A549 (cell line): ENCODE data around the gene ANKRD63. TPM values are rescaled to one million over a fixed set of nuclear protein-coding genes. Genes with fewer than 3 reads are reported as not detected.

ENCODE experiments used
- ATAC-seq, 2 experiments: fragments of 200-7000 bp in 1 of 2; fragments of >200 bp in 1 of 2; cut with Nextera tagmentation in 1 of 2; cut with Tn5 transposase in 1 of 2; 3 replicates each; pipeline versions ENCODE4 v1.8.0 to v1.9.1; 2018 to 2020; ENCODE audit warnings: mild to moderate bottlenecking in 1 of 2, moderate library complexity in 1 of 2
- CTCF ChIA-PET: fragments of 300-600 bp; sonication (Branson Sonifier 250); formaldehyde crosslinking; extraction: SDS; loops from one replicate; lab custom pipeline; 2021; ENCODE audit warnings: antibody characterized with exemption, inconsistent platforms; lab: Yijun Ruan, JAX
- POLR2A ChIA-PET: fragments of 350-600 bp; formaldehyde crosslinking; extraction: SDS; loops from one replicate; lab custom pipeline; 2021; ENCODE audit warnings: antibody characterized with exemption, inconsistent platforms; lab: Yijun Ruan, JAX
- DNase-seq, 2 experiments: peaks; one replicate each; pipeline versions ENCODE4 v3.0.0 to v3.0.0-alpha.2; 2011 to 2016; ENCODE audit warnings: low read depth in 1 of 2, low spot score in 1 of 2
- FAIRE-seq: peaks from 2 replicates; lab custom pipeline; 2011; peaks lifted over from hg19 to GRCh38; lab: Jason Lieb, UNC
- H3K27ac ChIP-seq, 2 experiments: fragments of >200 bp; sonication (Bioruptor Twin); formaldehyde crosslinking; 3 replicates each; pipeline ENCODE4 v1.5.1; 2016 to 2017
- H3K4me1 ChIP-seq: fragments of >200 bp; sonication (Bioruptor Twin); formaldehyde crosslinking; 3 replicates; pipeline ENCODE4 v1.6.1; 2016
- H3K4me2 ChIP-seq: fragments of >200 bp; sonication (Bioruptor Twin); formaldehyde crosslinking; 3 replicates; pipeline ENCODE4 v1.6.1; 2016
- H3K4me3 ChIP-seq: fragments of >200 bp; sonication (Bioruptor Twin); formaldehyde crosslinking; 3 replicates; pipeline ENCODE4 v1.5.1; 2016
- H3K9me3 ChIP-seq: fragments of >200 bp; sonication (Bioruptor Twin); formaldehyde crosslinking; 3 replicates; pipeline ENCODE4 v1.6.1; 2016
- CBX2 ChIP-seq: fragments of 200-600 bp; sonication (generic); IDR thresholded peaks from 2 replicates; pipeline ENCODE4 v1.6.1; 2016; ENCODE audit warnings: low read depth, mild to moderate bottlenecking, borderline replicate concordance
- CHD2 ChIP-seq: fragments of 150-350 bp; IDR thresholded peaks from 2 replicates; pipeline ENCODE4 v1.6.1; 2014; ENCODE audit warnings: low read length; ENCODE audit not compliant: partially characterized antibody
- CHD4 ChIP-seq: fragments of 200-600 bp; sonication (generic); IDR thresholded peaks from 2 replicates; pipeline ENCODE4 v1.6.1; 2016; ENCODE audit warnings: antibody characterized with exemption, mild to moderate bottlenecking, borderline replicate concordance
- EHF ChIP-seq: fragments of 250-450 bp; sonication (Bioruptor Pico); IDR thresholded peaks from 2 replicates; pipeline ENCODE4 v1.5.0; 2020; ENCODE audit warnings: mild to moderate bottlenecking
- ESRRA ChIP-seq: fragments of 150-350 bp; IDR thresholded peaks from 2 replicates; pipeline ENCODE4 v1.6.1; 2014; ENCODE audit warnings: mild to moderate bottlenecking, low read length, borderline replicate concordance
- GATA3 ChIP-seq: IDR thresholded peaks from 2 replicates; pipeline ENCODE4 v1.6.1; 2012; ENCODE audit warnings: borderline replicate concordance
- HDAC2 ChIP-seq: fragments of 200-600 bp; sonication (generic); IDR thresholded peaks from 2 replicates; pipeline ENCODE4 v1.6.1; 2016
- HEYL ChIP-seq: fragments of 250-450 bp; sonication (Bioruptor Pico); IDR thresholded peaks from 2 replicates; pipeline ENCODE4 v1.8.0; 2021; ENCODE audit warnings: mild to moderate bottlenecking, moderate library complexity
- JUN ChIP-seq, 2 experiments: fragments of >200 bp; sonication (Bioruptor Twin); formaldehyde crosslinking; IDR thresholded peaks; 2 replicates in 1 of 2; 3 replicates in 1 of 2; pipeline ENCODE4 v1.6.1; 2016 to 2017
- JUNB ChIP-seq: fragments of >200 bp; sonication (Bioruptor Twin); formaldehyde crosslinking; IDR thresholded peaks from 2 replicates; pipeline ENCODE4 v1.6.1; 2016
- MAFK ChIP-seq: fragments of 450-650 bp; IDR thresholded peaks from 2 replicates; pipeline ENCODE4 v1.6.1; 2014; ENCODE audit not compliant: partially characterized antibody
- MYC ChIP-seq: IDR thresholded peaks from 2 replicates; pipeline ENCODE4 v1.6.1; 2012; ENCODE audit warnings: mild to moderate bottlenecking, inconsistent platforms, low read length, improper control_type of control experiment, borderline replicate concordance
- NFE2L2 ChIP-seq: fragments of 150-350 bp; conservative IDR thresholded peaks from 2 replicates; pipeline ENCODE4 v1.6.1; 2014; ENCODE audit warnings: low read length
- PHF8 ChIP-seq: fragments of 200-600 bp; sonication (generic); IDR thresholded peaks from 2 replicates; pipeline ENCODE4 v1.6.1; 2016; ENCODE audit warnings: low read depth, mild to moderate bottlenecking, antibody characterized with exemption, moderate library complexity, borderline replicate concordance
- RAD21 ChIP-seq, 2 experiments: fragments of >200 bp in 1 of 2; sonication (Bioruptor Twin) in 1 of 2; formaldehyde crosslinking in 1 of 2; IDR thresholded peaks in 1 of 2; conservative IDR thresholded peaks in 1 of 2; 2 replicates in 1 of 2; 3 replicates in 1 of 2; pipeline ENCODE4 v1.6.1; 2012 to 2018; ENCODE audit warnings: inconsistent platforms in 1 of 2
- RCOR1 ChIP-seq: fragments of 150-350 bp; IDR thresholded peaks from 2 replicates; pipeline ENCODE4 v1.6.1; 2014; ENCODE audit warnings: antibody characterized with exemption, low read length, low read depth
- SREBF2 ChIP-seq: fragments of 450-650 bp; IDR thresholded peaks from 2 replicates; pipeline ENCODE4 v1.6.1; 2014; ENCODE audit warnings: mild to moderate bottlenecking, moderate library complexity
- TFCP2L1 ChIP-seq: fragments of 250-450 bp; sonication (Bioruptor Pico); IDR thresholded peaks from 2 replicates; pipeline ENCODE4 v1.5.0; 2021; ENCODE audit warnings: mild to moderate bottlenecking
- ZC3H11A ChIP-seq: fragments of 450-650 bp; IDR thresholded peaks from 2 replicates; pipeline ENCODE4 v1.6.1; 2014; ENCODE audit warnings: antibody characterized with exemption, mild to moderate bottlenecking
- WGBS: methylation state at CpG from one replicate; pipeline ENCODE4 v1.1.6; 2017; ENCODE audit errors: missing lambda C conversion rate; 5-methylcytosine and 5-hydroxymethylcytosine counted together
- polyA plus RNA-seq, 4 experiments: library from polyadenylated mRNA; depleted of rRNA in 3 of 4; stranded (reverse); fragments of >200 nt; fragmentation: RNase III in 1 of 4; extraction: RNeasy Plus Mini Kit Qiagen cat#74134 plus additional on column Dnase treatment in 1 of 4; gene quantifications; 2 replicates in 3 of 4; 3 replicates in 1 of 4; pipeline ENCODE4 v1.2.3, GENCODE V29; 2011 to 2017
- TF ChIP-seq, protein P1 (sequence below): fragments of >200 bp; sonication (Bioruptor Twin); formaldehyde crosslinking; IDR thresholded peaks from 2 replicates; pipeline ENCODE4 v1.6.1; 2016

Gene ANKRD63
- polyA plus RNA-seq, 2 of the 4 experiments (the other 2 are of a cell fraction): 0.25 TPM; not detected in 1

DNA sequence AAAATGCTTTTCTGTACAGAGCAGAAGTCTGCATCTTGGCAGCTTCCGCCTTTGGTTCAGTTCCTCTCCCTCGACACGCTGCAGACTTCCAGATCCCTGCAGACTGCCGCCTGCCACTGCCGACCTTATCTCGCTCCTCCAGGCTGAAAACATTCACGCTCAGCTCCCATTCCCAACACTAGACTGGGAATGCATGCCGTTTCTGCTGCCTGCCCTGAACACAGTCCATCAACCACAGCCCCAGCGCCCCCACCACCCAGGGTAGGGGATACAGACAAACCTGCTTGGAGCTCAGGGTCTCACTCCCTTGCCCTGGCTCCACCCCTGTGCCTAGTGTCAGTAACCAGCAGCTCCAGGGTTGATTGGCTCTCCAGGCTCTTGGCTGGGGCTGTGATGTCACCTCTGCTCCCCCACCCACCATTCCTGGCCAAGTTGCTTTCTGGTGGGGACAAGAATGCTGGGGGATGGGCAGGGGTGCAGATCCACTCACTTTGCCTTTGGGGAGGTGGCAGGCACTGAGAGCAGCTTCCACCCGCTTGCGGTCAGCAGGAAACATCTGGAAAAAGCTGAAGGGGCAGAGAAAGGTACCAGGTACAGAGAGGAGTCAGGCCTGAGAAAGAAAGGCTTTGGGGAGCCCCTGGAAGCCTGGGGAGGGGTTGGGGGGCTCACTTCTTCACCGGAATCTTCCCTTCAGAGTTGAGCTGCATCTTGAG lies 18.8 kb upstream of the ANKRD63 start:
- DNase-seq (no peak), ATAC-seq (no peak), FAIRE-seq (no peak)
- no peak overlapping the region for H3K4me3 ChIP-seq
- TF ChIP-seq NFE2L2 (no peak), RCOR1 (no peak)
- ChIA-PET CTCF (interaction anchor here (0.9 to 2.4 kb wide), 7 partner anchors 8 to 43 kb away, joined by 3 to 9 read pairs (median 5); no protein-coding TSS in a partner anchor), POLR2A (no interaction called here)
- 66% methylated on average over 12 of the region's 12 CpGs for WGBS
- no peaks in the 10 kb centered on the region for H3K4me1 ChIP-seq
- H3K4me2 ChIP-seq: no peak overlapping the region
- peaks cover 6% of the 10 kb centered on the region; the same call in 2 of the 3 replicates for H3K9me3 ChIP-seq
- H3K27ac ChIP-seq: no peak overlapping the region

DNA sequence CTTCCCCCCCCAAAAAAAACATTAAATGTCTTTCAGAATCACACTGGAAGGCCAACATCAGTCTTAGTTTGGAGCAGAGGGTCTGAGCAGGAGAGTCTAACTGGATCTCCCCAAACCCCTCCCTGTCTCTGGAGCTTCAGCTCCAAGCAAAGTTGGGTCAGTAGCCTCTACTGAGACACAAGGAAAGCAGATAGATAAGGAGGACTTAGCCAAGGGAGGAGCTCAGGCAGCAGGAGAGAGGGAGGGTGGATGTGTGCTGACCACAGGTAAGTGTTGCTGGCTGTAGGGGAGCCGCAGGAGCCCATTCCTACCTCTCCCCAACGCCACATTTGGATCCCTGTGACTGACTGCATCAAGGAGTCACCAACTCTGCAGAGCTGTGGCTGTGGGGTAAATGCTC lies 17.9 kb upstream of the ANKRD63 start:
- Histone ChIP-seq H3K4me2 (no peak overlapping the region), H3K4me3 (no peak overlapping the region), H3K4me1 (no peaks in the 10 kb centered on the region), H3K9me3 (peaks cover 6% of the 10 kb centered on the region; the same call in 2 of the 3 replicates), H3K27ac (no peak overlapping the region)
- POLR2A ChIA-PET: no interaction called here
- WGBS: 39% methylated on average over 2 of the region's 2 CpGs
- CTCF ChIA-PET: interaction anchor here (1.1 to 2.4 kb wide), 6 partner anchors 9 to 44 kb away, joined by 3 to 9 read pairs (median 6); no protein-coding TSS in a partner anchor
- FAIRE-seq (no peak), ATAC-seq (no peak), DNase-seq (no peak)
- no peak for TF ChIP-seq JUNB
- TF ChIP-seq RAD21 (conservative IDR thresholded peaks at IDR 0.05 in 1 of 2, IDR thresholded peaks at IDR 0.05 in 1 of 2): no peak
- TF ChIP-seq, protein P1, sequence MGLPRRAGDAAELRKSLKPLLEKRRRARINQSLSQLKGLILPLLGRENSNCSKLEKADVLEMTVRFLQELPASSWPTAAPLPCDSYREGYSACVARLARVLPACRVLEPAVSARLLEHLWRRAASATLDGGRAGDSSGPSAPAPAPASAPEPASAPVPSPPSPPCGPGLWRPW: no peak
- no peak for TF ChIP-seq CBX2
- no peak for TF ChIP-seq PHF8
- TF ChIP-seq EHF (CRISPR knock-in tag): no peak
- TF ChIP-seq MAFK: no peak
- no peak for TF ChIP-seq HEYL (CRISPR knock-in tag)
- TF ChIP-seq TFCP2L1: no peak
- no peak for TF ChIP-seq CHD2
- TF ChIP-seq HDAC2: no peak
- no peak for TF ChIP-seq ZC3H11A

DNA sequence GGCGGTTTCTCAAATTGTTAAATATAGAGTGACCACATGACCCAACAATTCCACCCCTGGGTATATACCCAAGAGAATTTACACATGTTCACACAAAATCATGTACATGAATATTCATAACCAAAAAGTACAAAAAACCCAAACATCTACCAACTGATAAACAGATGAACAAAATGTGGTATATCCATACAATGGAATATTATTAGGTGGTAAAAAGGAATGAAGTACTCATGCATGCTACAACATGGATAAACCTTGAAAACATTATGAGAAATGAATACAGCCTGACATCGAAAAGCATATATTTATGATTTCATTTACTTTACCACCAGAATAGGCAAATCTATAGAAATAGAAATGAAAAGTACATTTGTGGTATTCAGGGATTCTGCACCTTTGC lies 17.5 kb upstream of the ANKRD63 start:
- Histone ChIP-seq H3K9me3 (peaks cover 6% of the 10 kb centered on the region; the same call in 2 of the 3 replicates), H3K4me3 (no peak overlapping the region), H3K4me2 (no peak overlapping the region), H3K27ac (no peak overlapping the region), H3K4me1 (no peaks in the 10 kb centered on the region)
- FAIRE-seq (no peak), DNase-seq (no peak), ATAC-seq (no peak)
- ChIA-PET POLR2A (no interaction called here), CTCF (interaction anchor here (2.4 kb wide), 1 partner anchor 20 kb away, joined by 7 read pairs; no protein-coding TSS in a partner anchor)
- no peak for TF ChIP-seq MYC
- no peak for TF ChIP-seq GATA3
- no peak for TF ChIP-seq SREBF2
- TF ChIP-seq ESRRA: no peak
- TF ChIP-seq CHD4: no peak
- TF ChIP-seq CBX2: no peak
- no peak for TF ChIP-seq JUN (IDR thresholded peaks at IDR 0.05)
- WGBS: 55% methylated on average over 2 of the region's 2 CpGs
